Astrocyte (in vitro differentiated cells and primary cell): ENCODE measurements around the gene DHTKD1. TPM values are rescaled to one million over a fixed set of nuclear protein-coding genes. Genes with fewer than 3 reads are reported as not detected.

Experiments used
- DNase-seq: peaks from one replicate; pipeline ENCODE4 v3.0.0-alpha.2; 2010; ENCODE audit warnings: low read depth
- FAIRE-seq: peaks from 2 replicates; lab custom pipeline; 2011; peaks lifted over from hg19 to GRCh38; lab: Jason Lieb, UNC
- H2AFZ ChIP-seq: 2 replicates; pipeline ENCODE4 v1.6.0; 2012; ENCODE audit warnings: low read depth, low read length, inconsistent platforms
- H3K27ac ChIP-seq: 2 replicates; pipeline ENCODE4 v1.5.1; 2011; ENCODE audit warnings: low read depth, low read length, inconsistent platforms
- H3K27me3 ChIP-seq: 2 replicates; pipeline ENCODE4 v1.6.0; 2011; ENCODE audit warnings: low read length, inconsistent platforms; ENCODE audit not compliant: insufficient read depth
- H3K36me3 ChIP-seq: 2 replicates; pipeline ENCODE4 v1.5.1; 2011; ENCODE audit warnings: low read length, inconsistent platforms; ENCODE audit not compliant: insufficient read depth
- H3K4me1 ChIP-seq: 2 replicates; pipeline ENCODE4 v1.5.1; 2011; ENCODE audit warnings: low read length, inconsistent platforms; ENCODE audit not compliant: insufficient read depth
- H3K4me2 ChIP-seq: 2 replicates; pipeline ENCODE4 v1.6.0; 2012; ENCODE audit warnings: low read length, inconsistent platforms
- H3K4me3 ChIP-seq: 2 replicates; pipeline ENCODE4 v1.5.1; 2011; ENCODE audit warnings: low read depth, mild to moderate bottlenecking, low read length, inconsistent platforms; ENCODE audit not compliant: insufficient read depth
- H3K79me2 ChIP-seq: 2 replicates; pipeline ENCODE4 v1.6.0; 2012; ENCODE audit warnings: mild to moderate bottlenecking, low read length, inconsistent platforms; ENCODE audit not compliant: insufficient read depth
- H3K9ac ChIP-seq: 2 replicates; pipeline ENCODE4 v1.6.0; 2012; ENCODE audit warnings: mild to moderate bottlenecking, low read length, inconsistent platforms
- H3K9me3 ChIP-seq: 2 replicates; pipeline ENCODE4 v1.5.1; 2012; ENCODE audit warnings: low read depth, mild to moderate bottlenecking, low read length, inconsistent platforms; ENCODE audit not compliant: insufficient read depth
- H4K20me1 ChIP-seq: 2 replicates; pipeline ENCODE4 v1.6.0; 2012; ENCODE audit warnings: low read length, inconsistent platforms; ENCODE audit not compliant: insufficient read depth
- H3K27ac Mint-ChIP-seq: one replicate; pipeline ENCODE4 v1.8.0; 2021; ENCODE audit warnings: mild to moderate bottlenecking, mixed read lengths; ENCODE audit not compliant: unreplicated experiment
- H3K27me3 Mint-ChIP-seq: one replicate; pipeline ENCODE4 v1.8.0; 2021; ENCODE audit warnings: low read depth, mixed read lengths; ENCODE audit not compliant: unreplicated experiment
- H3K36me3 Mint-ChIP-seq: one replicate; pipeline ENCODE4 v1.8.0; 2021; ENCODE audit warnings: low read depth, mixed read lengths; ENCODE audit not compliant: unreplicated experiment
- H3K4me1 Mint-ChIP-seq: one replicate; pipeline ENCODE4 v1.8.0; 2021; ENCODE audit warnings: low read depth, mixed read lengths; ENCODE audit not compliant: unreplicated experiment
- H3K4me3 Mint-ChIP-seq: one replicate; pipeline ENCODE4 v1.8.0; 2021; ENCODE audit warnings: mild to moderate bottlenecking, moderate library complexity, mixed read lengths; ENCODE audit not compliant: unreplicated experiment
- H3K9me3 Mint-ChIP-seq: one replicate; pipeline ENCODE4 v1.8.0; 2021; ENCODE audit warnings: mild to moderate bottlenecking, mixed read lengths; ENCODE audit not compliant: unreplicated experiment
- EZH2 ChIP-seq: IDR thresholded peaks from 2 replicates; pipeline ENCODE4 v1.6.1; 2012; ENCODE audit warnings: mild to moderate bottlenecking, low read length, inconsistent platforms; ENCODE audit not compliant: insufficient read depth
- total RNA-seq: library from RNA; stranded (reverse); gene quantifications from 2 replicates; pipeline ENCODE4 v1.2.1, GENCODE V29; 2021
- TF ChIP-seq, protein P1 (sequence below): IDR thresholded peaks from 2 replicates; pipeline ENCODE4 v1.5.1; 2011; ENCODE audit warnings: low read depth, mild to moderate bottlenecking, inconsistent platforms, low read length, moderate library complexity; ENCODE audit not compliant: insufficient read depth

DHTKD1 gene
- total RNA-seq, 1 donor from 2014 or later = 19.5 TPM

DNA sequence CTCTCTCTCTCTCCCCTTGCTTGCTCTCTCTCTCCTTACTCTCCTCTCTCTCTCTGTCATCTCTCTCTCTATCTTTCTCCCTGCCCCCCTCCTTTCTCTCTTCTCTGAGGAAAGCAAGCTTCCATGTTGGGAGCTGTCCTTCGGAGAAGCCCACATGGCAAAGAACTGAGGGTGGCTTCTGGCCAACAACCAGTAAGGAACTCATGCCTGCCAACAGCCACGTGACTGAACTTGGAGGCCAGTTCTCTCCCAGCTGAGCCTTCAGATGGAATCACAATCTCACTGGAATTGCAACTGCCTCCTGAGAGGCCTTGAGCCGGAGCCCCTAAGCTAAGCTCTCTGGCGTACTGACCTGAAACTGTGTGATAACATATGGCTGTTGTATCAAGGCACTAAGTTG lies 12.0 kb upstream of the DHTKD1 start:
- Histone ChIP-seq H4K20me1 (no peaks in the 10 kb centered on the region), H3K4me3 (no peak overlapping the region), H3K27me3 (no peaks in the 10 kb centered on the region), H3K9me3 (no peaks in the 10 kb centered on the region), H3K79me2 (no peaks in the 10 kb centered on the region), H3K27ac (no peak overlapping the region), H3K9ac (no peak overlapping the region), H3K4me1 (no peaks in the 10 kb centered on the region), H2AFZ (no peak overlapping the region), H3K36me3 (no peaks in the 10 kb centered on the region), H3K4me2 (no peak overlapping the region)
- no peak for DNase-seq
- H3K27me3 Mint-ChIP-seq = no peaks in the 10 kb centered on the region
- no peak overlapping the region for H3K4me3 Mint-ChIP-seq
- H3K36me3 Mint-ChIP-seq = no peaks in the 10 kb centered on the region
- H3K9me3 Mint-ChIP-seq = no peaks in the 10 kb centered on the region
- no peaks in the 10 kb centered on the region for H3K4me1 Mint-ChIP-seq
- FAIRE-seq = no peak
- no peak overlapping the region for H3K27ac Mint-ChIP-seq
- TF ChIP-seq, protein P1, sequence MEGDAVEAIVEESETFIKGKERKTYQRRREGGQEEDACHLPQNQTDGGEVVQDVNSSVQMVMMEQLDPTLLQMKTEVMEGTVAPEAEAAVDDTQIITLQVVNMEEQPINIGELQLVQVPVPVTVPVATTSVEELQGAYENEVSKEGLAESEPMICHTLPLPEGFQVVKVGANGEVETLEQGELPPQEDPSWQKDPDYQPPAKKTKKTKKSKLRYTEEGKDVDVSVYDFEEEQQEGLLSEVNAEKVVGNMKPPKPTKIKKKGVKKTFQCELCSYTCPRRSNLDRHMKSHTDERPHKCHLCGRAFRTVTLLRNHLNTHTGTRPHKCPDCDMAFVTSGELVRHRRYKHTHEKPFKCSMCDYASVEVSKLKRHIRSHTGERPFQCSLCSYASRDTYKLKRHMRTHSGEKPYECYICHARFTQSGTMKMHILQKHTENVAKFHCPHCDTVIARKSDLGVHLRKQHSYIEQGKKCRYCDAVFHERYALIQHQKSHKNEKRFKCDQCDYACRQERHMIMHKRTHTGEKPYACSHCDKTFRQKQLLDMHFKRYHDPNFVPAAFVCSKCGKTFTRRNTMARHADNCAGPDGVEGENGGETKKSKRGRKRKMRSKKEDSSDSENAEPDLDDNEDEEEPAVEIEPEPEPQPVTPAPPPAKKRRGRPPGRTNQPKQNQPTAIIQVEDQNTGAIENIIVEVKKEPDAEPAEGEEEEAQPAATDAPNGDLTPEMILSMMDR = no peak
- no peak for TF ChIP-seq EZH2

- no peak overlapping the region for H3K27ac Mint-ChIP-seq
- H3K4me1 ChIP-seq = no peaks in the 10 kb centered on the region
- no peaks in the 10 kb centered on the region for H3K27me3 Mint-ChIP-seq
- no peak overlapping the region for H3K27ac ChIP-seq
- no peak overlapping the region for H2AFZ ChIP-seq
- H3K9ac ChIP-seq = no peak overlapping the region
- no peak overlapping the region for H3K4me2 ChIP-seq
- FAIRE-seq = no peak
- DNase-seq = no peak
- no peaks in the 10 kb centered on the region for H3K36me3 Mint-ChIP-seq
- H3K79me2 ChIP-seq = no peaks in the 10 kb centered on the region
- no peak for TF ChIP-seq EZH2
- TF ChIP-seq, protein P1 = no peak
- H3K9me3 ChIP-seq = no peaks in the 10 kb centered on the region
- peaks cover 2% of the 10 kb centered on the region for H3K9me3 Mint-ChIP-seq
- no peaks in the 10 kb centered on the region for H4K20me1 ChIP-seq
- H3K36me3 ChIP-seq = no peaks in the 10 kb centered on the region
- H3K4me1 Mint-ChIP-seq = no peaks in the 10 kb centered on the region
- no peak overlapping the region for H3K4me3 ChIP-seq
- H3K27me3 ChIP-seq = no peaks in the 10 kb centered on the region
- H3K4me3 Mint-ChIP-seq = no peak overlapping the region
Observed at GRCh38 chr10:12061124-12061523, 7.6 kb upstream of the DHTKD1 start.

DNA sequence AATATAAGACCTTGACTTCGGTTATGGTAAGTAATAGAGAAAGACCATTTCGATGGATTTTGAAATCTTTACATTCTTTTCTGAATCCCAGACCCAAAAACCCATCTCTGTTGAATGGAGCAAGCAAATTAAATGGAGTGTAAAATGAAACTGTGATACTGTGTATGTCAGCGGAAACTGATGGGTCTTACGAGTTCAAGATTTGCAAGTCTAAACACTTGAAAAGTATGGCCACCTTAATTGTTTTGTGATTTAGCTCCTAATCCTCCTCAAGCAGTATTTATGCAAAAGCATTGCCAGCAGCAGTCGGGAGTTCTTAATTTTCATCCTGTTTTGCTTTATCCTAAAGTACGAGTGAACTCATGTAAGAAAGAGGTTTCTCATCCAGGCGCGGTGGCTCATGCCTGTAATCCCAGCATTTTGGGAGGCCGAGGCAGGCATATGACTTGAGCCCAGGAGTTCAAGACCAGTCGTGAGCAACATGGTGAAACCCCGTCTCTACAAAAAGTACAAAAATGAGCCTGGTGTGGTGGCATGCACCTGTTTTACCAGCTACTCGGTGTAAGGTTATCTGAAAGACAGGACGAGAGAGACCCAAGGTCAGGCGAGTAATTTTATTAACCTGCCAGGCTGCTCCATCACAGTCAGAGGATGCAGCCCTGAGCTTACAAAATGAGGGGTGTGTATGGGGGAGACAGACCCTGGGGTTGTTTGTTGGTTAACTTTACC lies 5.8 kb upstream of the DHTKD1 start:
- H3K36me3 ChIP-seq = no peaks in the 10 kb centered on the region
- H2AFZ ChIP-seq = peak overlapping the region; percentile 13
- no peak overlapping the region for H3K27ac ChIP-seq
- Mint-ChIP-seq H3K4me3 (no peak overlapping the region), H3K27ac (no peak overlapping the region), H3K9me3 (peaks cover 2% of the 10 kb centered on the region), H3K36me3 (no peaks in the 10 kb centered on the region), H3K4me1 (peaks cover 4% of the 10 kb centered on the region), H3K27me3 (no peaks in the 10 kb centered on the region)
- H3K9ac ChIP-seq = no peak overlapping the region
- FAIRE-seq (no peak), DNase-seq (no peak)
- TF ChIP-seq EZH2 = no peak
- TF ChIP-seq, protein P1 = no peak
- no peak overlapping the region for H3K4me3 ChIP-seq
- peaks cover 8% of the 10 kb centered on the region for H3K4me1 ChIP-seq
- no peaks in the 10 kb centered on the region for H3K27me3 ChIP-seq
- H4K20me1 ChIP-seq = no peaks in the 10 kb centered on the region
- no peak overlapping the region for H3K4me2 ChIP-seq
- no peaks in the 10 kb centered on the region for H3K79me2 ChIP-seq
- no peaks in the 10 kb centered on the region for H3K9me3 ChIP-seq
